Measurements from ENCODE around the gene SCD5.
"Not testable (repeated sequence)": the region's sequence is repeated elsewhere in the genome, so short reads cannot be mapped to it uniquely, and the experiment has no call there.

Gene SCD5

GRCh38 chr4:82798168-82799005 lies at the start of gene SCD5:
SCD5 (minus strand) TSS chr4:82798796; CDS start chr4:82798537, 259 bp downstream.
- Histone ChIP-seq H3K4me1 (ENCODE audit: control insufficient read depth, insufficient read depth, low read length) (peaks cover 4% of the 10 kb centered on the region; the same call in 1 of the 2 replicates), H3K9me3 (ENCODE audit: control insufficient read depth, insufficient read depth, low read length) (no peaks in the 10 kb centered on the region), H3K4me3 (ENCODE audit: low read length) (peak within 1 kb of the TSS; percentile 48; the same call in 1 of the 2 replicates), H3K27ac (ENCODE audit: low read length) (no peak within 1 kb of the TSS), H3K36me3 (ENCODE audit: control insufficient read depth, insufficient read depth, low read length) (no peaks in the 10 kb centered on the region), H3K27me3 (ENCODE audit: control insufficient read depth, insufficient read depth, low read length) (peaks cover 59% of the 10 kb centered on the region)
- no CpG with 5 or more reads among the region's 94 CpGs for WGBS (ENCODE audit: insufficient coverage, insufficient read length)
- DNase-seq (ENCODE audit: low read depth, low spot score), result no peak

GRCh38 chr4:82842593-82842992 lies 44.0 kb upstream of the SCD5 start:
- DNase-seq (ENCODE audit: low read depth, low spot score), result no peak
- peaks cover 10% of the 10 kb centered on the region; the same call in 1 of the 2 replicates for H3K36me3 ChIP-seq (ENCODE audit: control insufficient read depth, insufficient read depth, low read length)
- H3K4me1 ChIP-seq (ENCODE audit: control insufficient read depth, insufficient read depth, low read length), result no peaks in the 10 kb centered on the region
- H3K4me3 ChIP-seq (ENCODE audit: low read length), result no peak overlapping the region
- no peak overlapping the region for H3K27ac ChIP-seq (ENCODE audit: low read length)
- H3K9me3 ChIP-seq (ENCODE audit: control insufficient read depth, insufficient read depth, low read length), result no peaks in the 10 kb centered on the region
- H3K27me3 ChIP-seq (ENCODE audit: control insufficient read depth, insufficient read depth, low read length), result no peaks in the 10 kb centered on the region

GRCh38 chr4:82839624-82840023 lies 41.0 kb upstream of the SCD5 start:
- no peak for DNase-seq (ENCODE audit: low read depth, low spot score)
- no peaks in the 10 kb centered on the region for H3K4me1 ChIP-seq (ENCODE audit: control insufficient read depth, insufficient read depth, low read length)
- H3K27me3 ChIP-seq (ENCODE audit: control insufficient read depth, insufficient read depth, low read length), result no peaks in the 10 kb centered on the region
- WGBS (ENCODE audit: insufficient coverage, insufficient read length), result no CpG with 5 or more reads among the region's 1 CpG
- no peak overlapping the region for H3K4me3 ChIP-seq (ENCODE audit: low read length)
- H3K9me3 ChIP-seq (ENCODE audit: control insufficient read depth, insufficient read depth, low read length), result no peaks in the 10 kb centered on the region
- no peak overlapping the region for H3K27ac ChIP-seq (ENCODE audit: low read length)
- peaks cover 12% of the 10 kb centered on the region; the same call in 1 of the 2 replicates for H3K36me3 ChIP-seq (ENCODE audit: control insufficient read depth, insufficient read depth, low read length)

GRCh38 chr4:82833696-82834313 lies 35.2 kb upstream of the SCD5 start:
- Histone ChIP-seq H3K27me3 (ENCODE audit: control insufficient read depth, insufficient read depth, low read length) (no peaks in the 10 kb centered on the region), H3K4me1 (ENCODE audit: control insufficient read depth, insufficient read depth, low read length) (no peaks in the 10 kb centered on the region), H3K4me3 (ENCODE audit: low read length) (no peak overlapping the region), H3K9me3 (ENCODE audit: control insufficient read depth, insufficient read depth, low read length) (no peaks in the 10 kb centered on the region), H3K27ac (ENCODE audit: low read length) (no peak overlapping the region), H3K36me3 (ENCODE audit: control insufficient read depth, insufficient read depth, low read length) (0 out of 2 replicates have a peak, but pooled peaks cover 4% of the 10 kb centered on the region)
- WGBS (ENCODE audit: insufficient coverage, insufficient read length), result no CpG with 5 or more reads among the region's 1 CpG
- DNase-seq (ENCODE audit: low read depth, low spot score), result no peak

GRCh38 chr4:82833060-82833459 lies 34.5 kb upstream of the SCD5 start:
- H3K9me3 ChIP-seq (ENCODE audit: control insufficient read depth, insufficient read depth, low read length), result not testable (repeated sequence)
- no CpG with 5 or more reads among the region's 4 CpGs for WGBS (ENCODE audit: insufficient coverage, insufficient read length)

GRCh38 chr4:82825425-82825824 lies 26.8 kb upstream of the SCD5 start:
- no peak for DNase-seq (ENCODE audit: low read depth, low spot score)
- Histone ChIP-seq H3K36me3 (ENCODE audit: control insufficient read depth, insufficient read depth, low read length) (peaks cover 9% of the 10 kb centered on the region; the same call in 1 of the 2 replicates), H3K4me3 (ENCODE audit: low read length) (no peak overlapping the region), H3K4me1 (ENCODE audit: control insufficient read depth, insufficient read depth, low read length) (no peaks in the 10 kb centered on the region), H3K27me3 (ENCODE audit: control insufficient read depth, insufficient read depth, low read length) (no peaks in the 10 kb centered on the region), H3K9me3 (ENCODE audit: control insufficient read depth, insufficient read depth, low read length) (no peaks in the 10 kb centered on the region), H3K27ac (ENCODE audit: low read length) (no peak overlapping the region)
- no CpG with 5 or more reads among the region's 3 CpGs for WGBS (ENCODE audit: insufficient coverage, insufficient read length)

More at GRCh38 chr4:82833060-82833459, 34.5 kb upstream of the SCD5 start:
- not testable (repeated sequence) for H3K4me3 ChIP-seq (ENCODE audit: low read length); H3K36me3 ChIP-seq (ENCODE audit: control insufficient read depth, insufficient read depth, low read length); H3K27ac ChIP-seq (ENCODE audit: low read length); H3K4me1 ChIP-seq (ENCODE audit: control insufficient read depth, insufficient read depth, low read length); DNase-seq (ENCODE audit: low read depth, low spot score); H3K27me3 ChIP-seq (ENCODE audit: control insufficient read depth, insufficient read depth, low read length)

GRCh38 chr4:82823062-82823461 lies 24.5 kb upstream of the SCD5 start:
- H3K27ac ChIP-seq (ENCODE audit: low read length), result no peak overlapping the region
- no peaks in the 10 kb centered on the region for H3K9me3 ChIP-seq (ENCODE audit: control insufficient read depth, insufficient read depth, low read length)
- H3K4me3 ChIP-seq (ENCODE audit: low read length), result no peak overlapping the region
- H3K27me3 ChIP-seq (ENCODE audit: control insufficient read depth, insufficient read depth, low read length), result no peaks in the 10 kb centered on the region
- WGBS (ENCODE audit: insufficient coverage, insufficient read length), result no CpG with 5 or more reads among the region's 5 CpGs
- peaks cover 9% of the 10 kb centered on the region; the same call in 1 of the 2 replicates for H3K36me3 ChIP-seq (ENCODE audit: control insufficient read depth, insufficient read depth, low read length)
- no peak for DNase-seq (ENCODE audit: low read depth, low spot score)
- no peaks in the 10 kb centered on the region for H3K4me1 ChIP-seq (ENCODE audit: control insufficient read depth, insufficient read depth, low read length)

GRCh38 chr4:82820689-82821088 lies 22.1 kb upstream of the SCD5 start:
- no peaks in the 10 kb centered on the region for H3K9me3 ChIP-seq (ENCODE audit: control insufficient read depth, insufficient read depth, low read length)
- no CpG with 5 or more reads among the region's 2 CpGs for WGBS (ENCODE audit: insufficient coverage, insufficient read length)
- no peaks in the 10 kb centered on the region for H3K27me3 ChIP-seq (ENCODE audit: control insufficient read depth, insufficient read depth, low read length)
- no peak overlapping the region for H3K4me3 ChIP-seq (ENCODE audit: low read length)
- H3K36me3 ChIP-seq (ENCODE audit: control insufficient read depth, insufficient read depth, low read length), result peaks cover 6% of the 10 kb centered on the region; the same call in 1 of the 2 replicates
- no peak overlapping the region for H3K27ac ChIP-seq (ENCODE audit: low read length)
- DNase-seq (ENCODE audit: low read depth, low spot score), result no peak
- H3K4me1 ChIP-seq (ENCODE audit: control insufficient read depth, insufficient read depth, low read length), result no peaks in the 10 kb centered on the region

GRCh38 chr4:82818664-82819662 lies 20.4 kb upstream of the SCD5 start:
- Histone ChIP-seq H3K4me3 (ENCODE audit: low read length) (no peak overlapping the region), H3K9me3 (ENCODE audit: control insufficient read depth, insufficient read depth, low read length) (no peaks in the 10 kb centered on the region), H3K27ac (ENCODE audit: low read length) (no peak overlapping the region), H3K27me3 (ENCODE audit: control insufficient read depth, insufficient read depth, low read length) (peaks cover 2% of the 10 kb centered on the region; the same call in 1 of the 2 replicates), H3K36me3 (ENCODE audit: control insufficient read depth, insufficient read depth, low read length) (peaks cover 6% of the 10 kb centered on the region; the same call in 1 of the 2 replicates), H3K4me1 (ENCODE audit: control insufficient read depth, insufficient read depth, low read length) (no peaks in the 10 kb centered on the region)
- no CpG with 5 or more reads among the region's 2 CpGs for WGBS (ENCODE audit: insufficient coverage, insufficient read length)
- no peak for DNase-seq (ENCODE audit: low read depth, low spot score)

- H3K4me3 ChIP-seq (ENCODE audit: low read length), result not testable (repeated sequence)
These were observed 18.3 kb upstream of the SCD5 start for GRCh38 chr4:82816874-82817273.

More at GRCh38 chr4:82816874-82817273, 18.3 kb upstream of the SCD5 start:
- H3K4me1 ChIP-seq (ENCODE audit: control insufficient read depth, insufficient read depth, low read length); H3K36me3 ChIP-seq (ENCODE audit: control insufficient read depth, insufficient read depth, low read length); H3K9me3 ChIP-seq (ENCODE audit: control insufficient read depth, insufficient read depth, low read length); H3K27ac ChIP-seq (ENCODE audit: low read length); H3K27me3 ChIP-seq (ENCODE audit: control insufficient read depth, insufficient read depth, low read length); DNase-seq (ENCODE audit: low read depth, low spot score): not testable (repeated sequence)
- no CpG with 5 or more reads among the region's 6 CpGs for WGBS (ENCODE audit: insufficient coverage, insufficient read length)
